NCI-H69 (cell line): ENCODE data around the gene KIAA0753.

ENCODE experiments used
- DNase-seq: peaks from one replicate; lab custom pipeline; 2025; lab: John Stamatoyannopoulos, UW

Gene KIAA0753

GRCh38 chr17:6640536-6641246 is at the start of gene KIAA0753, which contains the start of gene TXNDC17:
TSS of gene KIAA0753 (minus strand) at chr17:6640711. CDS start at chr17:6635103, 5,608 bp downstream.
TSS of gene TXNDC17 (plus strand) at chr17:6641060. CDS start at chr17:6641083, 23 bp downstream.
- DNase-seq: peak; percentile 89

GRCh38 chr17:6688944-6689343 is 48.4 kb upstream of the KIAA0753 start:
- no peak for DNase-seq

- DNase-seq: peak; percentile 74
Observed at GRCh38 chr17:6686026-6686425, 45.5 kb upstream of the KIAA0753 start.

- no peak for DNase-seq
Observed at GRCh38 chr17:6684881-6685767, 44.6 kb upstream of the KIAA0753 start.

- no peak for DNase-seq
Observed at GRCh38 chr17:6684460-6684783, 43.9 kb upstream of the KIAA0753 start.

GRCh38 chr17:6683730-6684459 is 43.4 kb upstream of the KIAA0753 start:
- no peak for DNase-seq

GRCh38 chr17:6683081-6683684 is 42.7 kb upstream of the KIAA0753 start:
- DNase-seq: peak; percentile 62

GRCh38 chr17:6682339-6682738 is 41.8 kb upstream of the KIAA0753 start:
- DNase-seq: no peak

GRCh38 chr17:6681671-6682070 is 41.2 kb upstream of the KIAA0753 start:
- no peak for DNase-seq

GRCh38 chr17:6681176-6681575 is 40.7 kb upstream of the KIAA0753 start:
- no peak for DNase-seq

GRCh38 chr17:6679241-6679640 is 38.7 kb upstream of the KIAA0753 start:
- no peak for DNase-seq

- no peak for DNase-seq
Observed at GRCh38 chr17:6677946-6678345, 37.4 kb upstream of the KIAA0753 start.

- no peak for DNase-seq
Observed at GRCh38 chr17:6677158-6677831, 36.8 kb upstream of the KIAA0753 start.

- no peak for DNase-seq
Observed at GRCh38 chr17:6676802-6677157, 36.3 kb upstream of the KIAA0753 start.

GRCh38 chr17:6675201-6675825 is 34.8 kb upstream of the KIAA0753 start:
- DNase-seq: no peak

- no peak for DNase-seq
Observed at GRCh38 chr17:6674586-6674985, 34.1 kb upstream of the KIAA0753 start.

- DNase-seq: no peak
Observed at GRCh38 chr17:6671431-6671830, 30.9 kb upstream of the KIAA0753 start.

- DNase-seq: peak; percentile 12
Observed at GRCh38 chr17:6670999-6671398, 30.5 kb upstream of the KIAA0753 start.

GRCh38 chr17:6670571-6670970 is 30.1 kb upstream of the KIAA0753 start:
- no peak for DNase-seq

GRCh38 chr17:6669479-6670212 is 29.1 kb upstream of the KIAA0753 start:
- peak; percentile 5 for DNase-seq
